Right atrium auricular region (tissue), 2 donors: ENCODE results near the gene KLHL22. TPM values are rescaled to one million over a fixed set of nuclear protein-coding genes. Genes with fewer than 3 reads are reported as not detected.

ENCODE experiments used
- DNase-seq: peaks from one replicate; pipeline ENCODE4 v3.0.0-alpha.2; 2019; ENCODE audit warnings: low spot score
- H3K27ac ChIP-seq, 2 donors: fragments of 200-600 bp; sonication (generic); 1 replicate in 1 of 2; 2 replicates in 1 of 2; pipeline ENCODE4 v1.5.1; 2016 to 2019
- H3K27me3 ChIP-seq, 2 donors: fragments of 200-600 bp; sonication (generic); one replicate each; pipeline versions ENCODE4 v1.5.1 to v1.6.0; 2017 to 2019
- H3K36me3 ChIP-seq: fragments of 200-600 bp; sonication (generic); one replicate; pipeline ENCODE4 v1.5.1; 2016
- H3K4me1 ChIP-seq, 2 donors: fragments of 200-600 bp; sonication (generic); one replicate each; pipeline versions ENCODE4 v1.5.1 to v1.6.0; 2017 to 2019
- H3K4me3 ChIP-seq, 2 donors: fragments of 200-600 bp; sonication (generic); 1 replicate in 1 of 2; 2 replicates in 1 of 2; pipeline ENCODE4 v1.5.1; 2017 to 2019; ENCODE audit warnings: mild to moderate bottlenecking in 1 of 2, moderate library complexity in 1 of 2
- H3K9me3 ChIP-seq, 2 donors: fragments of 200-600 bp; sonication (generic); one replicate each; pipeline ENCODE4 v1.5.1; 2019
- CTCF ChIP-seq, 2 donors: fragments of 200-600 bp; sonication (generic); IDR thresholded peaks; one replicate each; pipeline ENCODE4 v1.5.1; 2019; ENCODE audit warnings: antibody characterized with exemption in 2 of 2
- total RNA-seq, 2 donors: library from RNA; depleted of rRNA; stranded (reverse); fragments of >200 nt; gene quantifications; one replicate each; pipeline ENCODE4 v1.1.0, GENCODE V29; 2016

The KLHL22 gene
- total RNA-seq, 2 donors from 2014 or later, result 16.0 to 21.9 TPM

- no peaks in the 10 kb centered on the region for H3K27me3 ChIP-seq
- H3K4me3 ChIP-seq, result no peak overlapping the region
- no peak overlapping the region for H3K27ac ChIP-seq
- H3K9me3 ChIP-seq, result no peaks in the 10 kb centered on the region
- TF ChIP-seq CTCF (IDR thresholded peaks at IDR 0.05), result no peak
- DNase-seq, result no peak
- H3K4me1 ChIP-seq, result peaks cover 0 to 22% of the 10 kb centered on the region in 2 donors
- H3K36me3 ChIP-seq, result peaks cover 11% of the 10 kb centered on the region
Measured at GRCh38 chr22:20497426-20497825, 1.8 kb upstream of the KLHL22 start.

GRCh38 chr22:20495861-20496681 lies 476 bp upstream of the KLHL22 start:
- H3K9me3 ChIP-seq, result no peaks in the 10 kb centered on the region
- peaks cover 0 to 22% of the 10 kb centered on the region in 2 donors for H3K4me1 ChIP-seq
- peaks cover 4% of the 10 kb centered on the region for H3K36me3 ChIP-seq
- H3K27ac ChIP-seq, result peak overlapping the region; percentile 95
- H3K4me3 ChIP-seq, result peak overlapping the region; percentile 81 to 86
- peak; percentile 78 to 89 for TF ChIP-seq CTCF (IDR thresholded peaks at IDR 0.05)
- peak; percentile 90 for DNase-seq
- no peaks in the 10 kb centered on the region for H3K27me3 ChIP-seq

GRCh38 chr22:20491346-20491745 lies 4.2 kb downstream of the KLHL22 start:
- DNase-seq, result no peak
- H3K27me3 ChIP-seq, result no peaks in the 10 kb centered on the region
- H3K4me3 ChIP-seq, result no peak overlapping the region
- H3K36me3 ChIP-seq, result no peaks in the 10 kb centered on the region
- H3K9me3 ChIP-seq, result no peaks in the 10 kb centered on the region
- peaks cover 0 to 29% of the 10 kb centered on the region in 2 donors for H3K4me1 ChIP-seq
- no peak for TF ChIP-seq CTCF (IDR thresholded peaks at IDR 0.05)
- no peak overlapping the region for H3K27ac ChIP-seq

GRCh38 chr22:20490941-20491307 lies 4.7 kb downstream of the KLHL22 start:
- H3K4me1 ChIP-seq, result peaks cover 0 to 29% of the 10 kb centered on the region in 2 donors
- no peaks in the 10 kb centered on the region for H3K9me3 ChIP-seq
- H3K27ac ChIP-seq, result no peak overlapping the region
- no peak for TF ChIP-seq CTCF (IDR thresholded peaks at IDR 0.05)
- DNase-seq, result no peak
- no peaks in the 10 kb centered on the region for H3K27me3 ChIP-seq
- H3K4me3 ChIP-seq, result no peak overlapping the region
- no peaks in the 10 kb centered on the region for H3K36me3 ChIP-seq

- no peak for DNase-seq
- no peaks in the 10 kb centered on the region for H3K27me3 ChIP-seq
- no peaks in the 10 kb centered on the region for H3K9me3 ChIP-seq
- H3K36me3 ChIP-seq, result no peaks in the 10 kb centered on the region
- TF ChIP-seq CTCF (IDR thresholded peaks at IDR 0.05), result no peak
- no peak overlapping the region for H3K27ac ChIP-seq
- H3K4me3 ChIP-seq, result no peak overlapping the region
- peaks cover 0 to 29% of the 10 kb centered on the region in 2 donors for H3K4me1 ChIP-seq
Measured at GRCh38 chr22:20490183-20490940, 5.2 kb downstream of the KLHL22 start.
